Hepatocyte (in vitro differentiated cells): Measurements from ENCODE around the gene CFAP161. TPM values are rescaled to one million over a fixed set of nuclear protein-coding genes. Genes with fewer than 3 reads are reported as not detected.

Experiments
- DNase-seq: peaks from one replicate; pipeline ENCODE4 v3.0.0-alpha.2; 2016; ENCODE audit warnings: low spot score
- H2AFZ ChIP-seq: fragments of 200-600 bp; sonication (generic); 2 replicates; pipeline ENCODE4 v1.6.0; 2016; ENCODE audit warnings: antibody characterized with exemption, mild to moderate bottlenecking
- H3K27ac ChIP-seq: fragments of 200-600 bp; sonication (generic); 2 replicates; pipeline ENCODE4 v1.5.1; 2016; ENCODE audit warnings: mild to moderate bottlenecking
- H3K27me3 ChIP-seq: fragments of 200-600 bp; sonication (generic); 2 replicates; pipeline ENCODE4 v1.6.1; 2016
- H3K36me3 ChIP-seq: fragments of 200-600 bp; sonication (generic); replicated peaks from 2 replicates; pipeline ENCODE4 v1.5.1; 2016; ENCODE audit warnings: low read depth; ENCODE audit not compliant: insufficient read depth
- H3K4me1 ChIP-seq: fragments of 200-600 bp; sonication (generic); 2 replicates; pipeline ENCODE4 v1.5.1; 2016; ENCODE audit warnings: mild to moderate bottlenecking, moderate library complexity; ENCODE audit not compliant: insufficient read depth
- H3K4me2 ChIP-seq: fragments of 200-600 bp; sonication (generic); 2 replicates; pipeline ENCODE4 v1.6.0; 2016
- H3K4me3 ChIP-seq: fragments of 200-600 bp; sonication (generic); 2 replicates; pipeline ENCODE4 v1.5.1; 2016; ENCODE audit warnings: mild to moderate bottlenecking
- H3K79me2 ChIP-seq: fragments of 200-600 bp; sonication (generic); 2 replicates; pipeline ENCODE4 v1.6.0; 2017; ENCODE audit warnings: mild to moderate bottlenecking
- H3K9me2 ChIP-seq: fragments of 200-600 bp; sonication (generic); replicated peaks from 2 replicates; pipeline ENCODE4 v1.6.0; 2017; ENCODE audit warnings: mild to moderate bottlenecking; ENCODE audit not compliant: insufficient read depth
- H3K9me3 ChIP-seq: fragments of 200-600 bp; sonication (generic); 2 replicates; pipeline ENCODE4 v1.5.1; 2016; ENCODE audit warnings: low read depth, mild to moderate bottlenecking
- H4K20me1 ChIP-seq: fragments of 200-600 bp; sonication (generic); 2 replicates; pipeline ENCODE4 v1.6.0; 2016; ENCODE audit warnings: mild to moderate bottlenecking; ENCODE audit not compliant: insufficient read depth, poor library complexity, severe bottlenecking
- EZH2 ChIP-seq: fragments of 200-600 bp; sonication (generic); IDR thresholded peaks from 2 replicates; pipeline ENCODE4 v1.6.1; 2016; ENCODE audit warnings: antibody characterized with exemption, mild to moderate bottlenecking, borderline replicate concordance
- EZH2phosphoT487 ChIP-seq: fragments of 200-600 bp; sonication (generic); IDR thresholded peaks from one replicate; pipeline ENCODE4 v1.6.1; 2018; ENCODE audit warnings: antibody characterized with exemption, mild to moderate bottlenecking, low read depth, moderate library complexity; ENCODE audit not compliant: unreplicated experiment, severe bottlenecking
- WGBS: methylation state at CpG from one replicate; pipeline ENCODE4 v1.1.6; 2016; ENCODE audit warnings: low lambda C conversion rate; ENCODE audit errors: missing lambda C conversion rate; 5-methylcytosine and 5-hydroxymethylcytosine counted together
- polyA plus RNA-seq: library from polyadenylated mRNA; unstranded; fragments of >200 nt; fragmentation: Nextera tagmentation; extraction: Ambion mirVana; gene quantifications from 2 replicates; pipeline ENCODE4 v1.2.1, GENCODE V29; 2016
- total RNA-seq: library from RNA; depleted of rRNA; stranded (reverse); fragments of >200 nt; gene quantifications from 2 replicates; pipeline ENCODE4 v1.2.3, GENCODE V29; 2014
- TF ChIP-seq, protein P1 (sequence below): fragments of 200-600 bp; sonication (generic); IDR thresholded peaks from 2 replicates; pipeline ENCODE4 v1.5.1; 2016; ENCODE audit warnings: antibody characterized with exemption, mild to moderate bottlenecking; ENCODE audit not compliant: poor library complexity

CFAP161 gene
- total and polyA plus RNA-seq, 2 experiments from 2014 or later, result 0.81 TPM; not detected in 1

DNA sequence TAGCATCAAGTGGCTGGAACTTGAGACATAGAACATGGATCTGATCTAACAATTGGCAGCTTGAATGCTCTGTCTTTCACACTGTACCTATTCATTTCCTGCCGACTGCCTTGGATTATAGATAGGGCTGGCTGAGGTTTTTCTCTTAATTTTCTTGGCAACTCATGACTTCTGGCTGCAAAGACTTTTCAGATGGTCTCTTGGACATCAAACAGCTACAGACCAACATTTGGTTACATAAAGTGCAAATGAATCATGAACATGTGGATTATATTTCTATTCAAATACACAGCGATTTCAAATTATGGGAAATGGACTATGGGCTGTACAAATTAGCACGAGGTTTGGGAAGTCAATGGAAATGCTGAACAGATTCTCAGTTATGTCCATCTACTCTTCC, 36.4 kb downstream of the CFAP161 start:
- TF ChIP-seq EZH2phosphoT487, result no peak
- no peak for TF ChIP-seq EZH2
- TF ChIP-seq, protein P1, sequence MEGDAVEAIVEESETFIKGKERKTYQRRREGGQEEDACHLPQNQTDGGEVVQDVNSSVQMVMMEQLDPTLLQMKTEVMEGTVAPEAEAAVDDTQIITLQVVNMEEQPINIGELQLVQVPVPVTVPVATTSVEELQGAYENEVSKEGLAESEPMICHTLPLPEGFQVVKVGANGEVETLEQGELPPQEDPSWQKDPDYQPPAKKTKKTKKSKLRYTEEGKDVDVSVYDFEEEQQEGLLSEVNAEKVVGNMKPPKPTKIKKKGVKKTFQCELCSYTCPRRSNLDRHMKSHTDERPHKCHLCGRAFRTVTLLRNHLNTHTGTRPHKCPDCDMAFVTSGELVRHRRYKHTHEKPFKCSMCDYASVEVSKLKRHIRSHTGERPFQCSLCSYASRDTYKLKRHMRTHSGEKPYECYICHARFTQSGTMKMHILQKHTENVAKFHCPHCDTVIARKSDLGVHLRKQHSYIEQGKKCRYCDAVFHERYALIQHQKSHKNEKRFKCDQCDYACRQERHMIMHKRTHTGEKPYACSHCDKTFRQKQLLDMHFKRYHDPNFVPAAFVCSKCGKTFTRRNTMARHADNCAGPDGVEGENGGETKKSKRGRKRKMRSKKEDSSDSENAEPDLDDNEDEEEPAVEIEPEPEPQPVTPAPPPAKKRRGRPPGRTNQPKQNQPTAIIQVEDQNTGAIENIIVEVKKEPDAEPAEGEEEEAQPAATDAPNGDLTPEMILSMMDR, result no peak
- H2AFZ ChIP-seq, result no peak overlapping the region
- H3K4me1 ChIP-seq, result no peaks in the 10 kb centered on the region
- H3K27me3 ChIP-seq, result peaks cover 7% of the 10 kb centered on the region
- no peaks in the 10 kb centered on the region for H3K36me3 ChIP-seq
- H3K9me2 ChIP-seq, result no peaks in the 10 kb centered on the region
- H3K4me3 ChIP-seq, result no peak overlapping the region
- no peaks in the 10 kb centered on the region for H3K9me3 ChIP-seq
- no peaks in the 10 kb centered on the region for H3K79me2 ChIP-seq
- 78% methylated on average over 3 of the region's 3 CpGs for WGBS
- H4K20me1 ChIP-seq, result no peaks in the 10 kb centered on the region
- H3K27ac ChIP-seq, result no peak overlapping the region
- no peak for DNase-seq
- H3K4me2 ChIP-seq, result no peak overlapping the region

DNA sequence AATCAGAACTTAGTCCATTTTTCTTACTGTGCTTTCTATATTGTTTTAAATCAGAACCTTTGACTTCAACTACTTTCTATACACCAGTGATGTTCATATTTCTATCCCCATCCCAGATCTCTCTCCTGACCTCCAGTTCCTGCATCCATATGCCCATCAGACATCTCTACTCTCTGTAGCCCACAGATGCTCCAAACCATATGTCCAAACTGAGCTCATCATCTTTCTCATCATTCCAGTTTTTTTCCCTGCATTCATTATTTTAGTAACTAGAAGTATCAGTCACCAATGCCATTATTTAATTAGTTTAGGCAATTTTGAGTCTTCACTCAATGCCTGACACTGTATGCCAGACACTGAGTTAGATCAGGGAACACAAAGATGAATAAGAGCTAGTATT, 37.2 kb downstream of the CFAP161 start:
- H3K79me2 ChIP-seq, result no peaks in the 10 kb centered on the region
- no peak overlapping the region for H2AFZ ChIP-seq
- DNase-seq, result no peak
- H3K9me3 ChIP-seq, result no peaks in the 10 kb centered on the region
- TF ChIP-seq EZH2phosphoT487, result no peak
- TF ChIP-seq, protein P1, result no peak
- no peak for TF ChIP-seq EZH2
- H3K4me2 ChIP-seq, result no peak overlapping the region
- no peaks in the 10 kb centered on the region for H3K36me3 ChIP-seq
- peaks cover 7% of the 10 kb centered on the region for H3K27me3 ChIP-seq
- no peaks in the 10 kb centered on the region for H3K9me2 ChIP-seq
- no peaks in the 10 kb centered on the region for H4K20me1 ChIP-seq
- no peaks in the 10 kb centered on the region for H3K4me1 ChIP-seq
- no peak overlapping the region for H3K27ac ChIP-seq
- no peak overlapping the region for H3K4me3 ChIP-seq

DNA sequence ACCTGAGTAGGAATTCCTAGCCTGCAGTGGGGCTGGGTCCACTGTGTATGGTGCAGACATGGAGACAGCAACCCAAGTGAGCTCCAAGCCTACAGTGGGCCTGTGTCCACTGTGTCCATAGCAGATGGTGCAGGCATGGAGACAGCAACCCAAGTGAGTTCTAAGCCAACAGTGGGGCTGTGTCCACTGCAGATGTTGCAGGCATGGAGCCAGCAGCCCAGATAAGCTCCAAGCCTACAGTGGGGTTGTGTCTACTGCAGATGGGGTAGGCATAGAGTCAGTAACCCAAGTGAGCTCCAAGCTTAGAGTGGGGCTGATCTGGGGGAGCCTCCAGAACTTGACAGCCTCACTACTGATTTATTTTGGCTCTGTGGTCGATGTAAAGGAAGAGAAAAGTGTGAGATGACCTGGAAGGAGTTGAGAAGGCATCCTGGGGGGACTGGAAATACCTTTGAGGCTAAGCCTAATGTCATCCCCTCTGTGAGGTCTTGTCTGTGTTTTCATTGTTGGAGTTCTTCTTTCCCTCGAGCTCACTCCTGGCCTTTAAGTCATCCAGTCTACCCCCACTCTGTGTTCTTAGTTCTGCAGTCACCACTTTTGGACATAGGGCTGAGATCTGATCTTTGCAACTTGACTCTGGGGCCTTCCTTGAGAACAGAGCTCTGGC, 40.2 kb downstream of the CFAP161 start:
- WGBS, result 85% methylated on average over 2 of the region's 2 CpGs
- H3K4me2 ChIP-seq, result no peak overlapping the region
- peaks cover 10% of the 10 kb centered on the region for H3K27me3 ChIP-seq
- H3K79me2 ChIP-seq, result no peaks in the 10 kb centered on the region
- H3K4me1 ChIP-seq, result no peaks in the 10 kb centered on the region
- H3K4me3 ChIP-seq, result no peak overlapping the region
- no peaks in the 10 kb centered on the region for H3K9me3 ChIP-seq
- H3K27ac ChIP-seq, result no peak overlapping the region
- H3K9me2 ChIP-seq, result no peaks in the 10 kb centered on the region
- H2AFZ ChIP-seq, result no peak overlapping the region
- no peak for DNase-seq
- no peak for TF ChIP-seq EZH2phosphoT487
- TF ChIP-seq EZH2, result no peak
- TF ChIP-seq, protein P1, result no peak
- no peaks in the 10 kb centered on the region for H4K20me1 ChIP-seq
- H3K36me3 ChIP-seq, result no peaks in the 10 kb centered on the region
